AG09309 (cell line): ENCODE measurements around the gene PDSS2.

Experiments
- DNase-seq: peaks from one replicate; pipeline ENCODE4 v3.0.0-alpha.2; 2010; ENCODE audit warnings: low read depth
- H3K4me3 ChIP-seq: 2 replicates; pipeline ENCODE4 v1.5.1; 2011; ENCODE audit warnings: mild to moderate bottlenecking, low read depth, low read length, moderate library complexity; ENCODE audit not compliant: control insufficient read depth
- CTCF ChIP-seq: IDR thresholded peaks from 2 replicates; pipeline ENCODE4 v1.5.1; 2011; ENCODE audit warnings: mild to moderate bottlenecking, low read depth, low read length, inconsistent platforms; ENCODE audit not compliant: insufficient read depth, control insufficient read depth; ENCODE audit errors: missing control alignments

Gene PDSS2

GRCh38 chr6:107421696-107422256, 37.6 kb downstream of the PDSS2 start:
- no peak for DNase-seq
- H3K4me3 ChIP-seq = no peak overlapping the region
- no peak for TF ChIP-seq CTCF

GRCh38 chr6:107419733-107420132, 39.6 kb downstream of the PDSS2 start:
- no peak for DNase-seq
- no peak overlapping the region for H3K4me3 ChIP-seq

GRCh38 chr6:107418118-107418517, 41.2 kb downstream of the PDSS2 start:
- peak; percentile 68 for TF ChIP-seq CTCF
- no peak for DNase-seq
- no peak overlapping the region for H3K4me3 ChIP-seq

More at GRCh38 chr6:107419733-107420132, 39.6 kb downstream of the PDSS2 start:
- no peak for TF ChIP-seq CTCF

GRCh38 chr6:107416145-107416544, 43.2 kb downstream of the PDSS2 start:
- no peak overlapping the region for H3K4me3 ChIP-seq
- no peak for DNase-seq
- no peak for TF ChIP-seq CTCF

GRCh38 chr6:107413966-107414645, 45.3 kb downstream of the PDSS2 start:
- no peak for TF ChIP-seq CTCF
- DNase-seq = no peak
- H3K4me3 ChIP-seq = no peak overlapping the region

- no peak overlapping the region for H3K4me3 ChIP-seq
- DNase-seq = no peak
- no peak for TF ChIP-seq CTCF
Measured at GRCh38 chr6:107411161-107411560, 48.2 kb downstream of the PDSS2 start.
